HG03565 (cell line): Measurements from ENCODE around the gene ARF3.
"Not testable (repeated sequence)": the region's sequence is repeated elsewhere in the genome, so short reads cannot be mapped to it uniquely, and the experiment has no call there.

Experiments
- ATAC-seq: cut with Tn5 transposase; IDR thresholded peaks from one replicate; pipeline ENCODE4 v1.9.1; 2021; ENCODE audit warnings: mild to moderate bottlenecking, moderate library complexity; ENCODE audit not compliant: unreplicated experiment

Gene ARF3

GRCh38 chr12:48932878-48933277, 24.4 kb downstream of the ARF3 start:
- no peak for ATAC-seq

- ATAC-seq, result no peak
These were observed 26.8 kb downstream of the ARF3 start for GRCh38 chr12:48930475-48930874.

- ATAC-seq, result no peak
These were observed 27.7 kb downstream of the ARF3 start for GRCh38 chr12:48929551-48929950.

GRCh38 chr12:48927261-48927660, 30.0 kb downstream of the ARF3 start:
- ATAC-seq, result no peak

GRCh38 chr12:48925304-48926011, 31.8 kb downstream of the ARF3 start, which contains the start of gene FKBP11:
Gene FKBP11 (minus strand): TSS chr12:48925492. CDS start chr12:48925428, 64 bp downstream.
- no peak for ATAC-seq

- peak; percentile 78 for ATAC-seq
These were observed 32.5 kb downstream of the ARF3 start for GRCh38 chr12:48924617-48925303.

GRCh38 chr12:48923117-48923516, 34.2 kb downstream of the ARF3 start:
- ATAC-seq, result no peak

- no peak for ATAC-seq
These were observed 39.3 kb downstream of the ARF3 start for GRCh38 chr12:48917857-48918537.

- ATAC-seq, result no peak
These were observed 47.1 kb downstream of the ARF3 start for GRCh38 chr12:48910196-48910595.

GRCh38 chr12:48909698-48910097, 47.6 kb downstream of the ARF3 start:
- not testable (repeated sequence) for ATAC-seq

GRCh38 chr12:48907245-48907644, 50.0 kb downstream of the ARF3 start:
- no peak for ATAC-seq

- peak; percentile 70 for ATAC-seq
These were observed 53.3 kb downstream of the ARF3 start for GRCh38 chr12:48903982-48904411.

- ATAC-seq, result no peak
These were observed 53.8 kb downstream of the ARF3 start for GRCh38 chr12:48903363-48903981.

- no peak for ATAC-seq
These were observed 56.0 kb downstream of the ARF3 start for GRCh38 chr12:48901278-48901677.

GRCh38 chr12:48899651-48900050, 57.6 kb downstream of the ARF3 start:
- no peak for ATAC-seq

GRCh38 chr12:48894271-48894670, 63.0 kb downstream of the ARF3 start:
- no peak for ATAC-seq

GRCh38 chr12:48890657-48891418, 66.4 kb downstream of the ARF3 start:
- peak; percentile 45 for ATAC-seq

- no peak for ATAC-seq
These were observed 67.6 kb downstream of the ARF3 start for GRCh38 chr12:48889679-48890078.
